ENCODE measurements around the gene NKX6-2. TPM values are rescaled to one million over a fixed set of nuclear protein-coding genes. Genes with fewer than 3 reads are reported as not detected.

Gene NKX6-2
- total RNA-seq, 1 donor from 2014 or later = not detected

- TF ChIP-seq CTCF (IDR thresholded peaks at IDR 0.05; ENCODE audit: unreplicated experiment) = no peak
- H3K4me1 Mint-ChIP-seq = no peaks in the 10 kb centered on the region
- H3K27me3 Mint-ChIP-seq (ENCODE audit: low read depth) = peaks cover 41% of the 10 kb centered on the region
- no peak for DNase-seq (ENCODE audit: low spot score in 2 of 2, unreplicated experiment in 2 of 2)
- H3K4me3 Mint-ChIP-seq = no peak overlapping the region
- no peaks in the 10 kb centered on the region for H3K36me3 Mint-ChIP-seq
- H3K9me3 Mint-ChIP-seq = peaks cover 17% of the 10 kb centered on the region
- no peak overlapping the region for H3K27ac Mint-ChIP-seq
Observed at GRCh38 chr10:132815168-132815857, 29.4 kb upstream of the NKX6-2 start.

GRCh38 chr10:132814469-132814856, 28.5 kb upstream of the NKX6-2 start:
- H3K36me3 Mint-ChIP-seq = no peaks in the 10 kb centered on the region
- H3K27me3 Mint-ChIP-seq (ENCODE audit: low read depth) = peaks cover 42% of the 10 kb centered on the region
- H3K27ac Mint-ChIP-seq = no peak overlapping the region
- no peak overlapping the region for H3K4me3 Mint-ChIP-seq
- no peaks in the 10 kb centered on the region for H3K4me1 Mint-ChIP-seq
- TF ChIP-seq CTCF (IDR thresholded peaks at IDR 0.05; ENCODE audit: unreplicated experiment) = no peak
- peaks cover 9% of the 10 kb centered on the region for H3K9me3 Mint-ChIP-seq
- DNase-seq (ENCODE audit: low spot score in 2 of 2, unreplicated experiment in 2 of 2) = no peak

- Mint-ChIP-seq H3K27ac (no peak overlapping the region), H3K9me3 (peaks cover 2% of the 10 kb centered on the region), H3K4me1 (no peaks in the 10 kb centered on the region), H3K36me3 (no peaks in the 10 kb centered on the region), H3K4me3 (no peak overlapping the region), H3K27me3 (ENCODE audit: low read depth) (peaks cover 39% of the 10 kb centered on the region)
- no peak for DNase-seq (ENCODE audit: low spot score in 2 of 2, unreplicated experiment in 2 of 2)
- no peak for TF ChIP-seq CTCF (IDR thresholded peaks at IDR 0.05; ENCODE audit: unreplicated experiment)
Observed at GRCh38 chr10:132813560-132814468, 27.9 kb upstream of the NKX6-2 start.

GRCh38 chr10:132813001-132813401, 27.1 kb upstream of the NKX6-2 start:
- Mint-ChIP-seq H3K27ac (no peak overlapping the region), H3K4me3 (no peak overlapping the region), H3K4me1 (peaks cover 2% of the 10 kb centered on the region), H3K36me3 (no peaks in the 10 kb centered on the region), H3K27me3 (ENCODE audit: low read depth) (peaks cover 36% of the 10 kb centered on the region), H3K9me3 (no peaks in the 10 kb centered on the region)
- TF ChIP-seq CTCF (IDR thresholded peaks at IDR 0.05; ENCODE audit: unreplicated experiment) = no peak
- no peak for DNase-seq (ENCODE audit: low spot score in 2 of 2, unreplicated experiment in 2 of 2)

- Mint-ChIP-seq H3K4me3 (no peak overlapping the region), H3K36me3 (no peaks in the 10 kb centered on the region), H3K27me3 (ENCODE audit: low read depth) (peaks cover 32% of the 10 kb centered on the region), H3K4me1 (peaks cover 2% of the 10 kb centered on the region), H3K27ac (no peak overlapping the region), H3K9me3 (no peaks in the 10 kb centered on the region)
- TF ChIP-seq CTCF (IDR thresholded peaks at IDR 0.05; ENCODE audit: unreplicated experiment) = no peak
- DNase-seq (ENCODE audit: low spot score in 2 of 2, unreplicated experiment in 2 of 2) = no peak
Observed at GRCh38 chr10:132812520-132812919, 26.6 kb upstream of the NKX6-2 start.
